Right atrium auricular region (tissue), 2 donors: ENCODE measurements around the gene NEGR1. TPM values are rescaled to one million over a fixed set of nuclear protein-coding genes. Genes with fewer than 3 reads are reported as not detected.

ENCODE experiments used
- DNase-seq: peaks from one replicate; pipeline ENCODE4 v3.0.0-alpha.2; 2019; ENCODE audit warnings: low spot score
- H3K27ac ChIP-seq, 2 donors: fragments of 200-600 bp; sonication (generic); 1 replicate in 1 of 2; 2 replicates in 1 of 2; pipeline ENCODE4 v1.5.1; 2016 to 2019
- H3K27me3 ChIP-seq, 2 donors: fragments of 200-600 bp; sonication (generic); one replicate each; pipeline versions ENCODE4 v1.5.1 to v1.6.0; 2017 to 2019
- H3K36me3 ChIP-seq: fragments of 200-600 bp; sonication (generic); one replicate; pipeline ENCODE4 v1.5.1; 2016
- H3K4me1 ChIP-seq, 2 donors: fragments of 200-600 bp; sonication (generic); one replicate each; pipeline versions ENCODE4 v1.5.1 to v1.6.0; 2017 to 2019
- H3K4me3 ChIP-seq, 2 donors: fragments of 200-600 bp; sonication (generic); 1 replicate in 1 of 2; 2 replicates in 1 of 2; pipeline ENCODE4 v1.5.1; 2017 to 2019; ENCODE audit warnings: mild to moderate bottlenecking in 1 of 2, moderate library complexity in 1 of 2
- H3K9me3 ChIP-seq, 2 donors: fragments of 200-600 bp; sonication (generic); one replicate each; pipeline ENCODE4 v1.5.1; 2019
- CTCF ChIP-seq, 2 donors: fragments of 200-600 bp; sonication (generic); IDR thresholded peaks; one replicate each; pipeline ENCODE4 v1.5.1; 2019; ENCODE audit warnings: antibody characterized with exemption in 2 of 2
- total RNA-seq, 2 donors: library from RNA; depleted of rRNA; stranded (reverse); fragments of >200 nt; gene quantifications; one replicate each; pipeline ENCODE4 v1.1.0, GENCODE V29; 2016

NEGR1 gene
- total RNA-seq, 2 donors from 2014 or later, result 9.3 to 9.9 TPM

GRCh38 chr1:72283022-72283306 is 625 bp upstream of the NEGR1 start:
- Histone ChIP-seq H3K27ac (peak overlapping the region; percentile 78 to 83), H3K27me3 (no peaks in the 10 kb centered on the region), H3K9me3 (no peaks in the 10 kb centered on the region), H3K36me3 (no peaks in the 10 kb centered on the region), H3K4me3 (peak overlapping the region; percentile 58 to 62), H3K4me1 (peaks cover 0 to 10% of the 10 kb centered on the region in 2 donors)
- no peak for DNase-seq
- no peak for TF ChIP-seq CTCF (IDR thresholded peaks at IDR 0.05)

- no peak for DNase-seq
- Histone ChIP-seq H3K36me3 (no peaks in the 10 kb centered on the region), H3K27ac (peak overlapping the region; percentile 78 to 83), H3K9me3 (no peaks in the 10 kb centered on the region), H3K27me3 (no peaks in the 10 kb centered on the region), H3K4me1 (peaks cover 0 to 10% of the 10 kb centered on the region in 2 donors), H3K4me3 (peak overlapping the region; percentile 58 to 62)
- no peak for TF ChIP-seq CTCF (IDR thresholded peaks at IDR 0.05)
These were observed 585 bp downstream of the NEGR1 start for GRCh38 chr1:72281637-72282270.

GRCh38 chr1:72281144-72281543 is 1.2 kb downstream of the NEGR1 start:
- peaks cover 0 to 10% of the 10 kb centered on the region in 2 donors for H3K4me1 ChIP-seq
- H3K27me3 ChIP-seq, result no peaks in the 10 kb centered on the region
- H3K36me3 ChIP-seq, result no peaks in the 10 kb centered on the region
- no peaks in the 10 kb centered on the region for H3K9me3 ChIP-seq
- DNase-seq, result no peak
- TF ChIP-seq CTCF (IDR thresholded peaks at IDR 0.05), result no peak
- H3K27ac ChIP-seq, result peak overlapping the region in 1 of 2 donors; percentile 83
- peak overlapping the region; percentile 58 to 62 for H3K4me3 ChIP-seq

GRCh38 chr1:72280711-72281110 is 1.6 kb downstream of the NEGR1 start:
- peaks cover 0 to 10% of the 10 kb centered on the region in 2 donors for H3K4me1 ChIP-seq
- DNase-seq, result no peak
- peak overlapping the region in 1 of 2 donors; percentile 83 for H3K27ac ChIP-seq
- H3K9me3 ChIP-seq, result no peaks in the 10 kb centered on the region
- TF ChIP-seq CTCF (IDR thresholded peaks at IDR 0.05), result no peak
- H3K36me3 ChIP-seq, result no peaks in the 10 kb centered on the region
- H3K27me3 ChIP-seq, result no peaks in the 10 kb centered on the region
- peak overlapping the region; percentile 58 to 62 for H3K4me3 ChIP-seq

GRCh38 chr1:72280131-72280530 is 2.2 kb downstream of the NEGR1 start:
- no peak overlapping the region for H3K27ac ChIP-seq
- H3K4me1 ChIP-seq, result peaks cover 0 to 8% of the 10 kb centered on the region in 2 donors
- no peaks in the 10 kb centered on the region for H3K9me3 ChIP-seq
- H3K36me3 ChIP-seq, result no peaks in the 10 kb centered on the region
- no peak overlapping the region for H3K4me3 ChIP-seq
- no peak for TF ChIP-seq CTCF (IDR thresholded peaks at IDR 0.05)
- DNase-seq, result no peak
- no peaks in the 10 kb centered on the region for H3K27me3 ChIP-seq

- Histone ChIP-seq H3K27me3 (no peaks in the 10 kb centered on the region), H3K27ac (no peak overlapping the region), H3K4me3 (no peak overlapping the region), H3K36me3 (no peaks in the 10 kb centered on the region), H3K9me3 (no peaks in the 10 kb centered on the region), H3K4me1 (no peaks in the 10 kb centered on the region)
- no peak for DNase-seq
- TF ChIP-seq CTCF (IDR thresholded peaks at IDR 0.05), result no peak
These were observed 3.9 kb downstream of the NEGR1 start for GRCh38 chr1:72278461-72278860.
